VCaP (cell line): ENCODE measurements around the gene NTMT1.
"Not testable (repeated sequence)": the region's sequence is repeated elsewhere in the genome, so short reads cannot be mapped to it uniquely, and the experiment has no call there.

ENCODE experiments used
- H3K27ac ChIP-seq: fragments of 450-650 bp; 2 replicates; pipeline ENCODE4 v1.5.1; 2017
- CTCF ChIP-seq: fragments of 450-650 bp; conservative IDR thresholded peaks from 2 replicates; pipeline ENCODE4 v1.5.1; 2017; ENCODE audit warnings: mild to moderate bottlenecking, moderate library complexity

NTMT1 gene

GRCh38 chr9:129591916-129592315 lies 34.0 kb upstream of the NTMT1 start:
- H3K27ac ChIP-seq, result no peak overlapping the region
- TF ChIP-seq CTCF, result no peak

GRCh38 chr9:129592790-129593189 lies 33.2 kb upstream of the NTMT1 start:
- H3K27ac ChIP-seq, result not testable (repeated sequence)

GRCh38 chr9:129594632-129595031 lies 31.3 kb upstream of the NTMT1 start:
- no peak overlapping the region for H3K27ac ChIP-seq
- no peak for TF ChIP-seq CTCF

GRCh38 chr9:129595311-129595741 lies 30.6 kb upstream of the NTMT1 start:
- no peak for TF ChIP-seq CTCF
- no peak overlapping the region for H3K27ac ChIP-seq

- no peak for TF ChIP-seq CTCF
- no peak overlapping the region for H3K27ac ChIP-seq
Observed at GRCh38 chr9:129595903-129596540, 29.9 kb upstream of the NTMT1 start.

GRCh38 chr9:129596541-129597331 lies 29.2 kb upstream of the NTMT1 start:
- TF ChIP-seq CTCF, result no peak
- no peak overlapping the region for H3K27ac ChIP-seq

- no peak overlapping the region; the same call in 1 of the 2 replicates for H3K27ac ChIP-seq
- no peak for TF ChIP-seq CTCF
Observed at GRCh38 chr9:129597355-129598088, 28.4 kb upstream of the NTMT1 start.
